Measurements from ENCODE around the gene MICALL2.

DNA sequence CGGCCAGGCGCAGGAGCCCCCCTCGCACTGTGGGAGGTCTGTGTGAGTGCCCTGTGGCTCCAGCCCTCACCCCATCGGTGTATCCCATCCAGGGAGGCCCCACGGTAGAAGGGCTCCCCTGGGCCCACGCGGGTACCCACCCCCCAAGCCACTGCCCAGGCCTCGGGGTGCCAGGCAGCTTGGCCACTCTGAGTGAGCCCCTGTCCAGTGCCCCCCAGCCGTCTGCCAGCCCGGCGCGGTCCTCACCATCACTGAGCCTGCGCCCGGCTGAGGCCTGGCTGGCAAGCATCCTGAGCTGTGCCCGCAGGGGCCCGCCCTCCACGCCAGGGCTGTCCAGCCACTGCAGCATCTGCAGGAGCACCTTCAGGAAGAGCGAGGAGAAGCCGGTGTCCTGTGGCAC lies 19.2 kb upstream of the MICALL2 start:
- no peak for TF ChIP-seq EZH2 (IDR thresholded peaks at IDR 0.05)
- TF ChIP-seq POLR2AphosphoS5 (IDR thresholded peaks at IDR 0.05; ENCODE audit: borderline replicate concordance, low read depth, low read length): no peak

Measured in SK-N-MC (cell line).